Omental fat pad (tissue), 4 donors: ENCODE data around the gene NUTF2. TPM values are rescaled to one million over a fixed set of nuclear protein-coding genes. Genes with fewer than 3 reads are reported as not detected.

Experiments used
- ATAC-seq: fragments of 150-250 bp; one replicate; pipeline ENCODE4 v1.9.1; 2016; ENCODE audit warnings: mild to moderate bottlenecking, moderate library complexity; ENCODE audit not compliant: low FRiP score
- DNase-seq: peaks from one replicate; pipeline ENCODE4 v3.0.0-alpha.2; 2019; ENCODE audit warnings: low spot score
- CTCF ChIP-seq, 3 donors: fragments of 450-650 bp; IDR thresholded peaks; one replicate each; pipeline ENCODE4 v1.5.1; 2016 to 2017; ENCODE audit warnings: antibody characterized with exemption in 3 of 3, mild to moderate bottlenecking in 3 of 3, moderate library complexity in 2 of 3
- total RNA-seq, 4 donors: library from RNA; depleted of rRNA; stranded (reverse); fragments of >200 nt; gene quantifications; one replicate each; pipeline ENCODE4 v1.1.0, GENCODE V29; 2016

NUTF2 gene
- total RNA-seq, 4 donors from 2014 or later, result 79.0 to 150 (median 110) TPM

GRCh38 chr16:67837811-67838210 is 8.9 kb upstream of the NUTF2 start:
- DNase-seq (no peak), ATAC-seq (no peak)
- no peak for TF ChIP-seq CTCF (IDR thresholded peaks at IDR 0.05)

GRCh38 chr16:67841198-67841815 is 5.4 kb upstream of the NUTF2 start:
- peak; percentile 1 for ATAC-seq
- no peak for TF ChIP-seq CTCF (IDR thresholded peaks at IDR 0.05)
- DNase-seq, result no peak

GRCh38 chr16:67841816-67842508 is 4.8 kb upstream of the NUTF2 start, which contains the start of gene THAP11:
Gene THAP11 (plus strand): TSS chr16:67842320. CDS start chr16:67842555, 235 bp downstream.
- peak; percentile 84 for DNase-seq
- peak; percentile 85 for ATAC-seq
- peak in 2 of 3 donors; percentile 30 to 81 for TF ChIP-seq CTCF (IDR thresholded peaks at IDR 0.05)

- DNase-seq (no peak), ATAC-seq (peak; percentile 14)
- TF ChIP-seq CTCF (IDR thresholded peaks at IDR 0.05), result no peak
Measured at GRCh38 chr16:67842509-67843342, 4.0 kb upstream of the NUTF2 start.

GRCh38 chr16:67843343-67843765 is 3.4 kb upstream of the NUTF2 start:
- no peak for DNase-seq
- no peak for ATAC-seq
- no peak for TF ChIP-seq CTCF (IDR thresholded peaks at IDR 0.05)

- DNase-seq (no peak), ATAC-seq (no peak)
- no peak for TF ChIP-seq CTCF (IDR thresholded peaks at IDR 0.05)
Measured at GRCh38 chr16:67844497-67844896, 2.2 kb upstream of the NUTF2 start.
